NCI-H345 (cell line): ENCODE data around the gene CD274.
"Not testable (repeated sequence)": the region's sequence is repeated elsewhere in the genome, so short reads cannot be mapped to it uniquely, and the experiment has no call there.

Experiments used
- DNase-seq: peaks from one replicate; lab custom pipeline; 2025; lab: John Stamatoyannopoulos, UW

Gene CD274

GRCh38 chr9:5450359-5451091, at the start of gene CD274:
Gene CD274, plus strand, starts transcription at chr9:5450542. Its CDS starts 5,572 bp downstream, at chr9:5456114.
- peak; percentile 87 for DNase-seq

GRCh38 chr9:5402217-5402616, 48.1 kb upstream of the CD274 start:
- no peak for DNase-seq

GRCh38 chr9:5408596-5408995, 41.7 kb upstream of the CD274 start:
- no peak for DNase-seq

GRCh38 chr9:5416953-5417352, 33.4 kb upstream of the CD274 start:
- no peak for DNase-seq

GRCh38 chr9:5418481-5418880, 31.9 kb upstream of the CD274 start:
- DNase-seq, result no peak

- DNase-seq, result no peak
These were observed 30.4 kb upstream of the CD274 start for GRCh38 chr9:5419987-5420386.

GRCh38 chr9:5421163-5421562, 29.2 kb upstream of the CD274 start:
- no peak for DNase-seq

- DNase-seq, result no peak
These were observed 28.1 kb upstream of the CD274 start for GRCh38 chr9:5422276-5422675.

GRCh38 chr9:5425006-5425628, 25.2 kb upstream of the CD274 start:
- peak; percentile 31 for DNase-seq

- no peak for DNase-seq
These were observed 23.3 kb upstream of the CD274 start for GRCh38 chr9:5427005-5427404.

GRCh38 chr9:5428172-5428571, 22.2 kb upstream of the CD274 start:
- DNase-seq, result no peak

- no peak for DNase-seq
These were observed 21.4 kb upstream of the CD274 start for GRCh38 chr9:5428794-5429528.

- no peak for DNase-seq
These were observed 20.3 kb upstream of the CD274 start for GRCh38 chr9:5429873-5430564.

- DNase-seq, result no peak
These were observed 19.4 kb upstream of the CD274 start for GRCh38 chr9:5430912-5431311.

GRCh38 chr9:5432890-5433289, 17.5 kb upstream of the CD274 start:
- not testable (repeated sequence) for DNase-seq

- not testable (repeated sequence) for DNase-seq
These were observed 17.0 kb upstream of the CD274 start for GRCh38 chr9:5433328-5433727.

GRCh38 chr9:5433841-5434810, 16.2 kb upstream of the CD274 start:
- not testable (repeated sequence) for DNase-seq

- DNase-seq, result peak; percentile 19
These were observed 14.4 kb upstream of the CD274 start for GRCh38 chr9:5435912-5436311.

GRCh38 chr9:5436441-5436840, 13.9 kb upstream of the CD274 start:
- DNase-seq, result no peak

- DNase-seq, result peak; percentile 97
These were observed 12.8 kb upstream of the CD274 start, which contains the start of gene PLGRKT for GRCh38 chr9:5437254-5438216. Gene PLGRKT, minus strand, starts transcription at chr9:5437925. Its CDS starts 5,948 bp downstream, at chr9:5431977.
